ENCODE data around the gene ACADSB.

ACADSB gene

DNA sequence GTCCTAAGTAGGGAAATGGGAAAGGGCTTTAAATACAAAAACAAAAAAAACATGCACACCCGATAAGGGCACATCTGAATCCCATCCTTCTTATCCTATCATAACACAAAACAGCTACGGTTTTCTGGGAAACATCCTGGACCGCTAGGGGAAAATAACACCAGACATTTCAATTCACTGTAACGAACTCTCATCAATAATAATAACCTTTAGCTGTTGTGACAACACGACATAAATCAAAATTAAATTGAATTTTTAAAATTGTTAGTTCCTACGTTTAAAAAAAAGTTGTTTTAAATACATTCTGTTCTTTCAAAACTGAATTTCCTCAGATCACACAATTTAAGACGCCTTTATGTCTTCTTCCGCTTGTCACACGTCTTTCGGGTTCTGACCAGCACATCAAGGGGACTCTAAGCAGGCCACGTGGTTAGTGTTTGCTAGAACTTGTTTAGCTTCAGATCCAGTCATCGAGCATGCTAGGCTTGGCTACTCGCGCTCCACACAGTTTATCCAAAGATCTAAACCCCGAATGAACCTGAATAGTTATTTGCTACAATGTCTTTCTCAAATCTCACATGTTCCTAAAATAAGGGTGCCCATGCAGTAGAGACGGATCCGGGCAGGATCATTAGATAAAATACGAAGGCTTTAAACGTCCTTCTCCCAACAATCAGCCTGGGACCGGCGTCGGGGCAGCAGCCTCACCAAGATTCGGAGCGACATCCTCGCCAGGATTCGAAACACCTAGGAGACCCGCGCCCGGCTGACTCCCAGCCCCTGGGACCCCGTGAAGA is 1.1 kb upstream of the ACADSB start:
- no peak for DNase-seq

DNA sequence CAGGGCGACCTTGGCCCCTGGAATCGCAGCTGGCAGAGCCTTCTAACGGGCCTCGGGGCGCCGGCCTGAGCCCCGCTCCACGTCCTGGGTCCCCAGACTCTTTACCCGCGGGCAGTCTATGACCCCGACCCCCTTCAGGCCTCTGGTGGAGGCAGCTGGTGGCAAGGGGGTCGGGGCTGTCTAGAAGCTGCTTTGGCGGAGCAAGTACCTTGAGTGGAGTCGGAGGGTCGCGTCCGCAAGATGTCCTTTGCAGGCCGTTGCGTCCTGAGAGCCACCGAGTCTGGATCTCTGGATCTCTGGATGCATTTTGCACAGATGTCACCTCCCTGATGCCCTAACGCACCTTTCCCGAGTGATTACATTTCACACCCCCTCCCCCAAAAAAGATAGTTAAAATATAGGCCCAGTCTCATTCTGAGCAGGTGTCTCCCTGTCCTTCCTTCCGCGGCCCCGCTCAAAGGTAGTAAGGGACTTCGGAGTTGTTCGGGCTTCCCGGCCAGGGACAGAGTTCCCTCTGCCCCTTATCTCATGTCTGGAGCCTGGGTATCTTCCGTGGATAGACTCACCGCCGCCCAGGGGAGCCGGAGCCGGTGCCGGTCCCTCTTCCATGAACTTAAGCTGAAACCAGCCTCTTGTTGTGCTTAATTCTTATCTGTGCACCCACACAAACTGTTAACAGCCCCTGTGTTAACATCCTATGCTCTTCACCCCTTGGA is 457 bp downstream of the ACADSB start:
- no peak for DNase-seq

DNA sequence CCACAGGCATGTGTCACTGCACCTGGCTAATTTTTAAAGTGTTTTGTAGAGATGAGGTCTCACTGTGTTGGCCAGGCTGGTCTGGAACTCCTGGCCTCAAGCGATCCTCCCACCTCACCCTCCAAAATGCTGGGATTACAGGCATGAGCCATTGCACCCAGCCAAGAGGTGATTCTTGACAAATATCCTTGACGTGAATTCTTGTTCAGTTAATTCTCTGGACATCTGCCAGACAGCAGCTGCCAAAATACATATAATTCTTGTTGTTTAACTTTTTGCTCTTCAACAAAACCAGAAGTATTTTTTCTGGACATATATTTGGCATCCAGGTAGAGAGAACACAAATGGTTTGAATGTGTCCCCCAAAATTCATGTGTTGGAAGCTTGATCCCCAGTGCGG is 3.2 kb downstream of the ACADSB start:
- DNase-seq: no peak

DNA sequence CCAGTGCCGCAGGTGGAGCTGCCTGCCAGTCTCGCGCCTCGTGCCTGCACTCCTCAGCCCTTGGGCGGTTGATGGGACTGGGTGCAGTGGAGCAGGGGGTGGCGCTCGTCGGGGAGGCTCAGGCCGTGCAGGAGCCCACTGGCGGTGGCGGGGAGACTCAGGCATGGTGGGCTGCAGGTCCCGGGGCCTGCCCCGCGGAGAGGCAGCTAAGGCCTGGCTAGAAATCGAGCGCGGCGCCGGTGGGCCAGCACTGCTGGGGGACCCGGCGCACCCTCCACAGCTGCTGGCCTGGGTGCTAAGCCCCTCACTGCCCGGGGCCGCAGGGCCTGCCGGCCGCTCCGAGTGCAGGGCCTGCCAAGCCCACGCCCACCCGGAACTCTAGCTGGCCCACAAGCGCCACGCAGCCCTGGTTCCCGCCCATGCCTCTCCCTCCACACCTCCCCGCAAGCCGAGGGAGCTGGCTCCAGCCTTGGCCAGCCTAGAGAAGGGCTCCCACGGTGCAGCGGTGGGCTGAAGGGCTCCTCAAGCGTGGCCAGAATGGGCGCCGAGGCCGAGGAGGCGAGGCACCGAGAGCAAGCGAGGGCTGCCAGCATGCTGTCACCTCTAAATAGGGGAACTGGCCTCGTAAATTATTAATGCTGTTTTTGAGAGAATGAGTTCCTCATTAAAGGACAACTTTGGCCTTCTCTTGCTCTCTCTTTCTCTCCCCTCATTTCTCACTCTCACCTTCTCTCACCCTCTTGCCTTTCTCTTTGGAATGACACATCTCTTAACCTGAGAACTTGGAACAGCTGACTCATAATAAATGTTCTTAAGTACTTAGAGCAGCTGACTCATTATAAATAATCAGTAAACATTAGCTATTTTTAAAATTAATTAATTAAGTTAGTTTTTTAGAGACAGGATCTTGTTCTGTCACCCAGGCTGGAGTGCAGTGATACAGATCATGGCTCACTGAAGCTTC is 4.9 kb downstream of the ACADSB start:
- no peak for DNase-seq

DNA sequence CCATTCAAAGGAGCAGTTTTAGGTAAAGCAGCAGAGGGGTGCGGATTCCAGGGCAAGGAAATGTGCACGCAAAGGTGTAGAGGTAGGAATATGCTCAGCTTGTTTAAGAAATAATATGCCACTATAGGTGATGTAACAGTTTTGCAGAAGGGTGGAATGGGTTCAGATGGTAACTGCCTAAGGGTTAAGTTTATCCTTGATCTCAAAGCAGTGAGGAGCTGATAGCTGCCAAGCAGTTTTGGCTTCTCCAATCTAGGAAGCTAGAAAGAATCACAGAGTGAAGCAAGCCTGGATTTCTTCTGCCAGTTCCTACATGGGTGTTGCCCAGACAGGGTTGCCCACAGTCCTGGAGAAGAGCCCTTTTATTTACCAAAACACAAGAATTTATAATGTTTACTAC is 6.0 kb downstream of the ACADSB start:
- DNase-seq: no peak

DNA sequence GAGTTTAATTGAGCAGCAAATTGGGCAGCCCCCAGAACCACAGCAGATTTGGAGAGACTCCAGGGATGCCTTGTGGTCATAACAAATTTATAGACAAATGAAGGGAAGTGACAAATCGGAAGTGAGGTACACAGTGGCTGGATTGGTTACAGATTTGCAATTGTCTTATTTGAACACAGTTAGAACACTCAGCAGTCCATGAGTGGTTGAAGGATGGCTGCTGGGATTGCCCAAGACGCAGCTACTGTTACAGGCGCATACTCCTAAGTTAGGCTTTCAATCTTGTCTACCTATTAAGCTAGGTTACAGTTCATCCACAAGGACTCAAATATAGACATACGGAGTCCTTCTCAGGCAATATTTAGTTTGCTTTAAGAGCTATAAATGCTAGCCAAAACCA is 7.4 kb downstream of the ACADSB start:
- DNase-seq: no peak

DNA sequence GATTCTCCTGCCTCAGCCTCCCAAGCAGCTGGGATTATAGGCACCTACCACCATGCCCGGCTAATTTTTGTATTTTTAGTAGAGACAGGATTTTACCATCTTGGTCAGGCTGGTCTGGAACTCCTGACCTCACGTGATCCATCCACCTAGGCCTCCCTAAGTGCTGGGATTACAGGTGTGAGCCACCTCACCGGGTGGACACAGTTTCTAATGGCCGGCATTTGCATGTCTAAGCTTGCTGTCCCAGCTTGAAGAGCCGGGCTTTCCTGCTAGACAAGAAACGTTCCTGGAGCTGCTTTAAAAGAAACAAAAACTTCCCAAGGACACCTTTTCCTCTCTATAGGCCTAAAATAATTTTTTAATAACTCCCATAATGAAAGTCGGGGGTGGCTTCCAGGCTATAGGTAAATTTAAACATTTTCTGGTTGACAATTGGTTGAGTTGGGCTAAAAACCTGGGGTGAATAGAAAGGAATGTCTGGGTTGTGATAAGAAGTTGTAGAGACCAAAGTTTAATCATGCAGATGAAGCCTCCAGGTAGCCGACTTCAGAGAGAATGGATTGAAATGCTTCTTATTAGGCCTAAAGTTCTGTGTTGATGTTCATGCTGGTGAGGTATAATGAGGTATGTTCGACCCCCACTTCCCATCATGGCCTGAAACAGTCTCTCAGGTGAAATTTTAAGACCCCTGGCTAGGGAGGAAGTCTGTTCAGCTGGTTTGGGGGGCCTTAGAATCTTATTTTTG is 8.8 kb downstream of the ACADSB start:
- DNase-seq: no peak

DNA sequence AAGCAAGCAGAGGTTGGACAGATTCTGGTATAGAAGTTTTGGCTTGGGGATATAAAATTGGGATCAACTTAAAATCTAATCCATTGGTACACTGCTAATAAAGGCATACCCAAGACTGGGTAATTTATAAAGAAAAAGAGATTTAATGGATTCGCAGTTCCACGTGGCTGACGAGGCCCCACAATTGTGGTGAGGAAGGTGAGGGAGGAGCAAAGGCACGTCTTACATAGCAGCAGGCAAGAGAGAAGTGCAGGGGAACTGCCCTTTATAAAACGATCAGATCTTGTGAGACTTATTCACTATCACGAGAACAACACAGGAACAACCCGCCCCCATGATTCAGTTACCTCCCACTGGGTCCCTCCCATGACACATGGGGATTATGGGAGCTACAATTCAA is 9.7 kb downstream of the ACADSB start:
- DNase-seq: no peak

DNA sequence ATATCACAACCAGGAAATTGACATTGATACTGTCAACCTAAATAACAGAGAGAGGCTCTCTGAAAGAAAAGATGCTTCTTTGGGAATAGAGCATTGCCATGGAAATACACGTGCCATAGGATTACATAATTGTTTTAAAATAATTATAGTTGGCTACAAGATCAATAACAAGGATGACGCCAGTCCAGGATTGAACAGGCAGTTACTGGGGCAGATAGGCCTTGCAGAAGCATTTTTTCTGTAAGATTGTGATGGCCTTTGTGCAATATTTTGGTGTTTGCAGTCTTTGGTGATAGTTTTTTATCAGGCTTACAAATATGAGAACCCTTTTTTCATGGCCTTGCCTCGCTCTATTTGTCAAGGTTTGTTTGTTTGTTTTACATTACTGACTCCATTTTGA is 10.5 kb downstream of the ACADSB start:
- no peak for DNase-seq

DNA sequence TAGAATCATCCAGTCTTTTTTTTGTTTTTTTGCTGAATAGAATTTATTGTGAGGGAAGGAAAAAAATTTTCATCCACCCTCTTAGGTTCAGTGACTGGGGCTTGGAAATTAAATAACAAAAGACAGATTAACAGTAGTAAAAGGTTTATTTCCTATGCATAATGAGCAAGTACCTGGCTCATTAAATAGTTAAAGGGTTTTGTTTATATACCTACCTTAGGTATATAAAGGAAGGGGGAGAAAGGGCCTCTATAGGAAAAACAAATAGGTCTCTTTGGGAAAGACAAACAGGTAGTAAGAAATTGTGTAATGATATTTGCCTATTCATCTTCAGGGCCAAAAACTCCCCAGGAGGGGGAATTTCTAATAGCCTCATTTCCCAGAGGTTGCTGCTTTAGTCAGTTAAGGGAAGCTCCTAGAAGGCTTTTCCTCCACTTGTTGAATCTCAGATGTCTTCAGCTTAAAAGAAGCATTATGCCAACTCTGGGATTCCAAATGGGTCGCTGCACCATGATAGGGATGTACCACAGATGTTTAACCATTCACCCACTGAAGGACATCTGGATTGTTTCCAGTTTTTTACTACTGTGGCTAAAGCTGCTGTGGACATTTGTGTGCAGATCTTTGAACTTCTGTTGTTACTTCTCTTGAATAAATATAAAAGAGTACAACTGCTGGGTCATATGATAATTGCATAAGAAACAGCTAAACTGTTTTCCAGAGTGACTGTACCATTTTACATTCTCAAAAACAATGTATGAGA is 11.3 kb downstream of the ACADSB start:
- no peak for DNase-seq

DNA sequence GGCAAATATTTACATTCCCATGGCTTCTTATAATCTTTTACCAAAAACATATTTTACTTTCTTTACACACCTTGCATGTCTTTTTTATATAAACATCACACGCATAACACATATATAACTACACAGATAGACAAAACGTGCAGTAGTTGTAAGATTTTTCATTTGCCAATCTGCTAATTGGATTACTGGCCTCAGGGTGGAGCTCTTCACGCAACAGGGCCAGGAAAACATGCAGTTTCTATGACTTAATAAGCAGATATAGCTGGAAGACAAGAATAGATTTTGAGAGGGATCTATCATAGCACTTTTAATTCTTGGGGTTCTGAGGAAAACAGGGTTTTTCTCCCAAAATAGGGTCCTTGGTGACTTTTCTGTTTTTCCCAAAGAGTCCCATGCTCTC is 12.7 kb downstream of the ACADSB start:
- DNase-seq: no peak

DNA sequence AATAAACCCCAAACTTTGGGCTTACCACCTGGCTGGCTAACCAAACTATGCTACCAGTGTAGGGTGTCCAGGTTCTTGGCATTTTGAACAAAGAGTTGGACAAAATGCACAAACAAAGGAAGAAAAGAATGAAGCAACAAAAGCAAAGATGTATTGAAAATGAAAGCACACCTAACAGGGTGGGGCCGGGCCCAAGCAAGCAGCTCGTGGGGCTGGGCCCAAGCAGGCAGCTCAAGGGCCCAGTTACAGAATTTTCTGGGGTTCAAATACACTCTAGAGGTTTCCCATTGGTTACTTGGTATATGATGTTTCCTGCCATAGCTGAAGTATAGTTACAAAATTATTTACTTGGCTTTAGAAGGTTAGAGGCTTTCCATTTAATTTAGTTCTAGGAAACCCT is 15.7 kb downstream of the ACADSB start:
- DNase-seq: no peak

DNA sequence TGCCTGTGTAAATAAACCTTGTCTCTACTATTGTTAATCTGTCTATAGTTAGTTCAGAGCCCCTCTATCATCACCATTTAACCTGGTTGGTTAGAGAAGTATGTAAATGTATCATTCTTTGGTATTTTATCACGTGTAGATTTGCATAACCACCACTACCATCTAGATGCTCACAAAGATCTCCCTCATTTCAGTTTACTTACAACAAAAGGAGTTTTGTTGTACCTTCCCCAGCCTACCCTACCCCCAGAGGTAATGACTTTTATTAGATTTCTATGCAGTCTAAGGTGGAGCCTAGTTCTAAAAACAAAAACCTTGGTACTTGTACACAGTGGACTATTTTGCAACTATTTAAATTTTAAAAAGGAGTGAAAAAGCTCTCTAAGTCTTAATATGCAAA is 17.5 kb downstream of the ACADSB start:
- no peak for DNase-seq

DNA sequence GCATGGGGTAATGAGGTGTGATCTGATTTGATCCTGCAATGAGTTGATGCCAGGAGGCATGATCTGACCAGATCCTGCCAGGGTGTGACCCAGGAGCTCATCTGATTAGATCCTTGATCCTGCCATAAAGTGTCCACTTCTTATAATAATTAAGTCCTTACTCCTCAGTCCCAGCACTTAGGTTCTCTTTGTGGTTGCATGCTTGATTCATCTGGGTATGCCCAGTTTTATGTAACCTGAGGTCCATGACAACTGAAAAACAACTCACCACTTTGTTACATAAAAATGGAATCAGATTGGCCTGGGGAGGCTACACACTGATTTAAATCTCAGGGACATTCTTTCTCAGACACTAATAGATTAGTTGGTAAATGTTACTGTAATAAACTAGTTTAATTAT is 19.1 kb downstream of the ACADSB start:
- no peak for DNase-seq

DNA sequence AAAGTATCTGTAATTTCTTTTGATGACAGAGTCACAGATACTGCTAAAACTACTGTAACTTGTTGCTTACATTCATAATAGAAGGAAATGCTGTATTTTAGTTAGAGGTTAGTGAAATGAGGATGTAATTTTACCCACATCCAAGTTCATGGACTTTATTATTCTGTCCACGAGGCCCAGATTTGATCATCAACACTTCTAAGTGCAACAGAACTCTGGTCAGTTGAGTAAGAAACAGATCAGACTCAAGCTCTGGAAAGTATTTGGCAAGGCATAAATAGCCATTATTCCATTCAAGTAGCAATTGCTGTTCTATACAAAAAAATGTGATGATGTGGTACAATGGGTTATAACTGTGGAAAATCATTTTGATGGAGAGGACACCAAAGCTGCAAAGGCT is 22.3 kb downstream of the ACADSB start:
- no peak for DNase-seq

DNA sequence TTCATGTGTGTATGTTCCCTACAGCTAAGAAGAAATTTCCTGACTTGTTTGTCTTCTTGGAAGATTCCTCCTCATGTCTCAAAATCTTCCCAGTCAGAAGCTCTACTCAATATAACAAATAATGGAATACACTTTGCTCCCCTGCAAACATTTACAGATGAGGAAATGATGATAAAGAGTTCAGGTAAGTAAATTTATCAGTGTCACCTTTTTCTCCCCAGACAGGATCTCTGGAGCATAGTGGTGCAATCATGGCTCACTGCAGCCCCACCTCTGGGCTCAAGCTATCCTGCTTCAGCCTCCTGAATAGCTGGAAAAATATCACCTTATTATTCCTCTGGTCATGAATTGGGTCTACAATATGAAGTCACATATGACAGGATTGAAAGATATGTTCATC is 25.5 kb downstream of the ACADSB start:
- no peak for DNase-seq

DNA sequence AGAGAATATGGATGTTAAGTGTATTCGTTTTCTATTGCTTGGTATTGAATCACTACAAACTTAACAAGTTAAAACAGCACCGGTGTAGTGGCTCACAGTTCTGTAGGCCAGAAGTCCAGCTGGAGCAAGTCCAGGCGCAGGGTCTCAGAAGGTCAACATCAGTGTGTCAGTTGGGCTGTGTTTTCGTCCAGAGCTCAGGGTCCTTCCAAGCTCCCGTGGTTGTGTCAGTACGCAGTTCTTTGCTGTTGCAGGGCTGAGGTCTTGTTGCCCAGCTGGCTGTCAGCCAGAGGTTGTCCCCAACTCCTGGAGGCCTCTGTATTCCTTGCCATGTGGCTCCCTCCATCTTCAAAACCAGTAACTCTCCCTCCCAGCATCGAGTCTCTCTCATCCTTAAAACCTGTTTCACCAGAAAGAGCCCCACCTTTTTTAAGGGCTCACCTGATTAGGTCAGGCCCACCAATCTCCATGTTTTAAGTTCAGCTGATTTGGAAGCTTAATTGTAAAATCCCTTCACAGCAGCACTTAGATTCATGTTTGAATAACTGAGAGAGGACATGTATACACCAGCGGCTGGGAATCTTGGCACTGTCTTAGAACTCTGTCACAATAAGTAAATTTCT is 26.8 kb downstream of the ACADSB start:
- no peak for DNase-seq

DNA sequence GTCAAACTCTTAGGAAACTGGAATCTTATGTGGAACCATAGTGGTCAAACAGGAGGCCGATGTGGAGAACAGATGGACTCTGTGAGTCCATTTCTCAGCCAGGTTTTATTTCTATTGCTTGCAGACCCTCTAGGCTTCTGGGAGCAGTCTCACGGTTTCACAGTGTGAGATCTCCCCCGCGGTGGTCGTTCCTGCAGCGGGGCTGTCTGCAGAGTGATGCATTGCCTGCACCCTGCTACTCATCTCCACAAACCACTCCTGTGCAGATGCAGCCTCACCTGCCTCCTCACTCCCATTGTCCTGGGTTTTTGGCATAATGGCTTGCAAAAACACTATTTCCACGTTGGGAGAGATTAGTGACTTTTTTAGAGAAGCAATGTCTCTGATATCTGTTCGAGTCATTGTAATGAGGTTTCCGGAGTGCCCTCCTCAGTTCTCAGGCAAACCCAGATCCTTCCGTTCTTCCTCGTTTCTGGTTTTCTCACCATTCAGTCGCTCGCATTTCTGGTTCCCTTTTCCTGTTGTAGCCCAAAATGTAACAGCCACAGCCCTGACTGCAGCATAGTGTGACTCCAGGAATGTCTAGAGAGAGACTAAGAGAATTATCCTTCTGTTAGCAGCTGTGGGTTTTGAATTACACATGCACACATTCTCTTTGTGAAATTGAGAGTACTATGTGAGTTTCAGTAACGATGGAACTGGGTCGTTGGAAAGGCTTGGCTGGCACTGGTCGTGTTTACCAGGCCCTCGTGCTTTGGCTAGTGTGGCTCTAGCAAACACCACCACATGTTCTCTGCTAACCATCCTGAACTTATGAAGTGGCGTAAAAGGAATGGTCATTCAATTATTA is 30.2 kb downstream of the ACADSB start:
- DNase-seq: no peak

DNA sequence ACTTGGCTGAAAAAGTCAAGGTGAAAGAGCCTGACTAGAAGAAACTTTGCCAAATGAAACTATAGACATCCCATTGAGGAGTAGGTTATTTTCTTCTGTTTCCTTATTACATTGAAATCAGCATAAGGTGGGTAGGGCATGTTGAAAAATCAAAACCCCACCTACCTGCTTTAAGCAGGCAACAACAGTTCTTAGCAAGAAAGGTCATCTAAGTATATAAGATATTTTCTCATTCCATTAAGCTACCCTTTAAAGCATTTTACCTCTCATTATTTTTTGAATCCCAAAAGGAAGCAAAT is 30.8 kb downstream of the ACADSB start:
- DNase-seq: no peak

DNA sequence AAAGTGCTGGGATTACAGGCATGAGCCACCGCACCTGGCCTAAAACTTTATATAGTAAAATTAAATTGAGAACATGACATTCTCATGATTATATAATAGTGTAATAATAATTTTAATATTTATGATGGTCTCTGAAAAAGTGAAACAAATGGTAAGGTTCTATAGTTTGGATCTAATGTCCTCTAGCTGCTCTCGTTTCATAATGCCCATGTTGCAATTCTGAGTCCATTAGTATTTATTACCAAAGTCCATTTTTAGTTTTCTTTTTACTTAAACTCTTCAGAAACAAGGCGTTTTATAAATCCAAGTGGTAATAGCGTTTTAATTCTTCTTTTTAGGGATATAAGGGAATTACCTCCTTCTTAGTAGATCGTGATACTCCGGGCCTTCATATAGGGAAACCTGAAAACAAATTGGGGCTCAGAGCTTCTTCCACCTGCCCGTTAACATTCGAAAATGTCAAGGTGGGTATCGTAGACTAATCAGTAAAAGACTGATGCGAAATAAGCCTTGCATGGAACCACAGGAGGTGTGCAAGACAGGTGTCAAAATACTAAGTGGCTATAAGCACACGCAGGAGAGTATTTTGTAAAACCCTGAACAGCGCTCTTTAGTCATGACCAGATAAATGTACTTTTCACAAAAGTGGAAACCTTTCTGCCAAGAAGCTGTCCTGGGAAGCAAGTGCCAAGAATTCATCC is 34.1 kb downstream of the ACADSB start:
- DNase-seq: no peak
